Lung (tissue), 13 donors: Measurements from ENCODE around the gene TRIM63. TPM values are rescaled to one million over a fixed set of nuclear protein-coding genes. Genes with fewer than 3 reads are reported as not detected.

ENCODE experiments used
- ATAC-seq: fragments of 200-7000 bp; cut with Tn5 transposase; one replicate; pipeline ENCODE4 v1.9.1; 2020; ENCODE audit warnings: moderate number of reproducible peaks; ENCODE audit not compliant: insufficient read depth, low FRiP score
- DNase-seq, 3 donors: peaks; one replicate each; pipeline ENCODE4 v3.0.0-alpha.2; 2013 to 2017
- H3K27ac ChIP-seq, 2 donors: one replicate each; pipeline ENCODE4 v1.5.1; 2013; ENCODE audit warnings: mild to moderate bottlenecking in 2 of 2, moderate library complexity in 2 of 2, control low read depth in 1 of 2, inconsistent platforms in 1 of 2, low read depth in 1 of 2, low read length in 1 of 2
- H3K27me3 ChIP-seq, 3 donors: one replicate each; pipeline ENCODE4 v1.5.1; 2013; ENCODE audit warnings: low read length in 2 of 3; ENCODE audit not compliant: control insufficient read depth in 3 of 3, insufficient read depth in 3 of 3
- H3K36me3 ChIP-seq, 4 donors: one replicate each; pipeline ENCODE4 v1.5.1; 2013; ENCODE audit warnings: low read length in 4 of 4, mild to moderate bottlenecking in 1 of 4, moderate library complexity in 1 of 4; ENCODE audit not compliant: control insufficient read depth in 4 of 4, insufficient read depth in 4 of 4
- H3K4me1 ChIP-seq, 5 donors: one replicate each; pipeline ENCODE4 v1.5.1; 2013; ENCODE audit warnings: low read length in 5 of 5, mild to moderate bottlenecking in 2 of 5, moderate library complexity in 1 of 5; ENCODE audit not compliant: control insufficient read depth in 5 of 5, insufficient read depth in 5 of 5
- H3K4me3 ChIP-seq: one replicate; pipeline ENCODE4 v1.5.1; 2013; ENCODE audit warnings: mild to moderate bottlenecking, control low read depth, moderate library complexity
- H3K9ac ChIP-seq, 2 donors: one replicate each; pipeline ENCODE4 v1.5.1; 2013; ENCODE audit warnings: low read length in 2 of 2, control low read depth in 1 of 2; ENCODE audit not compliant: insufficient read depth in 1 of 2
- H3K9me3 ChIP-seq, 4 donors: one replicate each; pipeline ENCODE4 v1.5.1; 2013; ENCODE audit warnings: low read length in 3 of 4, mild to moderate bottlenecking in 1 of 4, moderate library complexity in 1 of 4; ENCODE audit not compliant: control insufficient read depth in 4 of 4, insufficient read depth in 3 of 4
- WGBS, 2 donors: extraction: QIAGEN DNeasy Blood & Tissue Kit; methylation state at CpG; one replicate each; pipeline ENCODE4 v1.1.7; 2013; 5-methylcytosine and 5-hydroxymethylcytosine counted together
- polyA plus RNA-seq, 2 donors: library from polyadenylated mRNA; stranded (reverse); fragments of 200-250 nt; gene quantifications; one replicate each; pipeline ENCODE4 v1.2.1, GENCODE V29; 2013
- small RNA-seq: library from RNA; depleted of rRNA; stranded (forward); fragments of <200 nt; gene quantifications from one replicate; pipeline ENCODE3, GENCODE V24; 2014; ENCODE audit warnings: low replicate concordance
- total RNA-seq, 2 donors: library from RNA; depleted of rRNA in 1 of 2; stranded (reverse); fragments of >200 nt in 1 of 2; gene quantifications; one replicate each; pipeline ENCODE4 v1.2.1, GENCODE V29; 2014 to 2021
- TF ChIP-seq, protein P1 (sequence below): IDR thresholded peaks from 2 replicates; pipeline ENCODE4 v1.5.1; 2012; ENCODE audit warnings: mild to moderate bottlenecking; ENCODE audit errors: control extremely low read depth, extremely low read depth
- donor health status: control.
- donor health status: control.
- donor health status: Bipolar disorder and iron deficiency.
- donor health status: healthy.
- donor health status: DM: yes; HTN: yes; CAD: no.

Gene TRIM63
- total and polyA plus RNA-seq, 4 donors = 0.12 to 0.31 (median 0.19) TPM

DNA sequence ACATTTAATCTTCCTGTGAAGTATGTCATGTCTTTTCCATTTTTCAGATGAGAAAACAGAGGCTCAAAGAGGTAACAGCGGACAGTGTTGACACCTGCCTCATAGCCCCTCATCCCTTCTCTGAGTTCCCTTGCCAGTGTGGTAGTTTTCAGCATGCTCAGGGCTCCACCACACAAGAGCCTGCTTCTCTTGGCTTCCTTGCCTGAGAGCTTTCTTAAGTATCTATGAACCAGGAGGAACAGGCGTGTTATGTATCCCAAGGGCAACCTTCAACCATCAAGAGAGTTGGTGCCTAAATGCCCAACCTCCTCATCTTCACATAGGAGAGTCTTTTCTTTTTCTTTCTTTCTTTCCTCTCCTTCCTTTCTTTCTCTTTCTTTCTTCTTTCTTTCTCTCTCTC is 63.7 kb downstream of the TRIM63 start:
- no peaks in the 10 kb centered on the region for H3K9me3 ChIP-seq
- no peak for DNase-seq

DNA sequence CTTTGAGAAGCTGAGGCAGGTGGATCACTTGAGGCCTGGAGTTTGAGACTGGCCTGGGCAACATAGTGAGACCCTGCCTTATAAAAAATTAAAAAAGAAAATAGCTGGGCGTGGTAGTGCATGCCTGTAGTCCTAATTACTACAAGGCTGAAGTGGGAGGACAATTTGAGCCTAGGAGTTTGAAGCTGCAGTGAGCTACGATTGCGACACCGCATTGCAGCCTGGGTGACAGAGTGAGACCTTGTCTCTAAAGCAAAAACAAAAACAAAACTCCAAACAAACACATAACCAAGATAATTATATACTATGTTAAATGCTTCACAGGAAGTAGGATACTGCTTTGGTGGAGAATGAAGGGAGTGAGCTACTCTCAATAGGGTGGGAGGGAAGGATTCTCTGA is 64.2 kb downstream of the TRIM63 start:
- Histone ChIP-seq H3K9me3 (no peaks in the 10 kb centered on the region), H3K4me1 (peaks cover 0 to 6% (median 0%) of the 10 kb centered on the region in 5 donors), H3K36me3 (no peaks in the 10 kb centered on the region), H3K4me3 (no peak overlapping the region), H3K27ac (no peak overlapping the region), H3K27me3 (no peaks in the 10 kb centered on the region), H3K9ac (no peak overlapping the region)
- DNase-seq (no peak), ATAC-seq (no peak)
- WGBS, 2 donors = 85 to 87% methylated on average over 4 of the region's 4 CpGs
- TF ChIP-seq, protein P1, sequence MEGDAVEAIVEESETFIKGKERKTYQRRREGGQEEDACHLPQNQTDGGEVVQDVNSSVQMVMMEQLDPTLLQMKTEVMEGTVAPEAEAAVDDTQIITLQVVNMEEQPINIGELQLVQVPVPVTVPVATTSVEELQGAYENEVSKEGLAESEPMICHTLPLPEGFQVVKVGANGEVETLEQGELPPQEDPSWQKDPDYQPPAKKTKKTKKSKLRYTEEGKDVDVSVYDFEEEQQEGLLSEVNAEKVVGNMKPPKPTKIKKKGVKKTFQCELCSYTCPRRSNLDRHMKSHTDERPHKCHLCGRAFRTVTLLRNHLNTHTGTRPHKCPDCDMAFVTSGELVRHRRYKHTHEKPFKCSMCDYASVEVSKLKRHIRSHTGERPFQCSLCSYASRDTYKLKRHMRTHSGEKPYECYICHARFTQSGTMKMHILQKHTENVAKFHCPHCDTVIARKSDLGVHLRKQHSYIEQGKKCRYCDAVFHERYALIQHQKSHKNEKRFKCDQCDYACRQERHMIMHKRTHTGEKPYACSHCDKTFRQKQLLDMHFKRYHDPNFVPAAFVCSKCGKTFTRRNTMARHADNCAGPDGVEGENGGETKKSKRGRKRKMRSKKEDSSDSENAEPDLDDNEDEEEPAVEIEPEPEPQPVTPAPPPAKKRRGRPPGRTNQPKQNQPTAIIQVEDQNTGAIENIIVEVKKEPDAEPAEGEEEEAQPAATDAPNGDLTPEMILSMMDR = no peak

More for the DNA sequence above, 63.7 kb downstream of the TRIM63 start:
- H3K36me3 ChIP-seq = no peaks in the 10 kb centered on the region
- no peak overlapping the region for H3K9ac ChIP-seq
- no peak overlapping the region for H3K27ac ChIP-seq
- ATAC-seq = no peak
- H3K4me3 ChIP-seq = no peak overlapping the region
- H3K27me3 ChIP-seq = no peaks in the 10 kb centered on the region
- H3K4me1 ChIP-seq = peaks cover 0 to 1% (median 0%) of the 10 kb centered on the region in 5 donors
- TF ChIP-seq, protein P1 = no peak
- WGBS, 2 donors = 79 to 88% methylated on average over 2 of the region's 2 CpGs

Small RNA genes lying within 50 kb of the gene (small RNA-seq; reads per million reads assigned to genes)
- gene RF00283 (not detected), gene RF00492 (not detected)

Other genes starting within 250 kb of the TRIM63 start
- gene MTFR1L, start 247.7 kb downstream of the TRIM63 start, total RNA-seq = 10 to 100 TPM; 35.9 to 43.6 TPM
- 10 to 100 TPM; 35.4 to 40.9 TPM for gene MTFR1L, start 247.7 kb downstream of the TRIM63 start, polyA plus RNA-seq
- 1 to 10 TPM in 1 of 2 donors, under 1 TPM in 1; 0.21 to 1.1 TPM for gene AUNIP, start 208.2 kb downstream of the TRIM63 start, total RNA-seq
- gene AUNIP, start 208.2 kb downstream of the TRIM63 start, polyA plus RNA-seq = under 1 TPM; 0.26 to 0.31 TPM
- gene PAQR7, start 191.9 kb downstream of the TRIM63 start, total RNA-seq = 10 to 100 TPM in 1 of 2 donors, 1 to 10 TPM in 1; 7.6 to 12.1 TPM
- gene PAQR7, start 191.9 kb downstream of the TRIM63 start, polyA plus RNA-seq = 1 to 10 TPM; 4.2 to 5.6 TPM
- gene STMN1, start 161.2 kb downstream of the TRIM63 start, total RNA-seq = 100 to 1,000 TPM in 1 of 2 donors, 10 to 100 TPM in 1; 38.8 to 118 TPM
- gene STMN1, start 161.2 kb downstream of the TRIM63 start, polyA plus RNA-seq = 10 to 100 TPM; 18.5 to 63.8 TPM
- gene PAFAH2, start 69.6 kb downstream of the TRIM63 start, total RNA-seq = 10 to 100 TPM; 10.6 to 15.2 TPM
- gene PAFAH2, start 69.6 kb downstream of the TRIM63 start, polyA plus RNA-seq = 1 to 10 TPM; 6.5 to 7.6 TPM
- under 1 TPM; 0.43 to 0.63 TPM for gene EXTL1, start 45.9 kb downstream of the TRIM63 start, total RNA-seq
- under 1 TPM; 0.08 to 0.18 TPM for gene EXTL1, start 45.9 kb downstream of the TRIM63 start, polyA plus RNA-seq
- under 1 TPM; 0.40 to 0.51 TPM for gene SLC30A2, start 21.5 kb downstream of the TRIM63 start, total RNA-seq
- under 1 TPM; 0.02 to 0.08 TPM for gene SLC30A2, start 21.5 kb downstream of the TRIM63 start, polyA plus RNA-seq
- 10 to 100 TPM in 1 of 2 donors, 1 to 10 TPM in 1; 9.8 to 15.4 TPM for gene PDIK1L, start 44.2 kb upstream of the TRIM63 start, total RNA-seq
- gene PDIK1L, start 44.2 kb upstream of the TRIM63 start, polyA plus RNA-seq = 1 to 10 TPM; 2.9 TPM
- 1 to 10 TPM; 1.1 to 3.2 TPM for gene FAM110D, start 91.4 kb upstream of the TRIM63 start, total RNA-seq
- 1 to 10 TPM; 3.1 to 3.4 TPM for gene FAM110D, start 91.4 kb upstream of the TRIM63 start, polyA plus RNA-seq
- not detected for gene C1orf232, start 101.3 kb upstream of the TRIM63 start, total RNA-seq
- not detected for gene C1orf232, start 101.3 kb upstream of the TRIM63 start, polyA plus RNA-seq
- 10 to 100 TPM; 19.7 to 32.8 TPM for gene ZNF593, start 102.3 kb upstream of the TRIM63 start, total RNA-seq
- 100 to 1,000 TPM in 1 of 2 donors, 10 to 100 TPM in 1; 90.4 to 140 TPM for gene ZNF593, start 102.3 kb upstream of the TRIM63 start, polyA plus RNA-seq
- gene ZNF593OS, start 104.2 kb upstream of the TRIM63 start, total RNA-seq = not detected
- gene ZNF593OS, start 104.2 kb upstream of the TRIM63 start, polyA plus RNA-seq = under 1 TPM; 0.29 to 0.65 TPM
- 10 to 100 TPM; 29.9 to 34.7 TPM for gene CNKSR1, start 109.9 kb upstream of the TRIM63 start, total RNA-seq
- gene CNKSR1, start 109.9 kb upstream of the TRIM63 start, polyA plus RNA-seq = 10 to 100 TPM; 10.8 to 26.7 TPM
- not detected for gene CATSPER4, start 123.0 kb upstream of the TRIM63 start, total RNA-seq
- not detected for gene CATSPER4, start 123.0 kb upstream of the TRIM63 start, polyA plus RNA-seq
- 10 to 100 TPM in 1 of 2 donors, 1 to 10 TPM in 1; 9.1 to 10.8 TPM for gene CEP85, start 166.6 kb upstream of the TRIM63 start, total RNA-seq
- gene CEP85, start 166.6 kb upstream of the TRIM63 start, polyA plus RNA-seq = 1 to 10 TPM; 5.4 to 6.4 TPM
- gene SH3BGRL3, start 212.5 kb upstream of the TRIM63 start, total RNA-seq = 100 to 1,000 TPM in 1 of 2 donors, 10 to 100 TPM in 1; 17.2 to 317 TPM
- gene SH3BGRL3, start 212.5 kb upstream of the TRIM63 start, polyA plus RNA-seq = 100 to 1,000 TPM; 349 to 437 TPM
- 10 to 100 TPM; 20.1 to 82.1 TPM for gene UBXN11, start 239.0 kb upstream of the TRIM63 start, total RNA-seq
- 10 to 100 TPM; 43.2 to 66.6 TPM for gene UBXN11, start 239.0 kb upstream of the TRIM63 start, polyA plus RNA-seq